Choroid plexus epithelial cell (primary cell): ENCODE results near the gene NT5C1B.

Source experiments
- DNase-seq: peaks from one replicate; pipeline ENCODE4 v3.0.0-alpha.2; 2010; ENCODE audit warnings: low read depth
- H3K4me3 ChIP-seq: 2 replicates; pipeline ENCODE4 v1.5.1; 2011; ENCODE audit warnings: low read depth, mild to moderate bottlenecking, control low read depth, low read length, moderate library complexity
- CTCF ChIP-seq: conservative IDR thresholded peaks from 2 replicates; pipeline ENCODE4 v1.5.1; 2011; ENCODE audit warnings: low read depth, mild to moderate bottlenecking, control low read depth, inconsistent platforms, low read length, moderate library complexity

Gene NT5C1B

DNA sequence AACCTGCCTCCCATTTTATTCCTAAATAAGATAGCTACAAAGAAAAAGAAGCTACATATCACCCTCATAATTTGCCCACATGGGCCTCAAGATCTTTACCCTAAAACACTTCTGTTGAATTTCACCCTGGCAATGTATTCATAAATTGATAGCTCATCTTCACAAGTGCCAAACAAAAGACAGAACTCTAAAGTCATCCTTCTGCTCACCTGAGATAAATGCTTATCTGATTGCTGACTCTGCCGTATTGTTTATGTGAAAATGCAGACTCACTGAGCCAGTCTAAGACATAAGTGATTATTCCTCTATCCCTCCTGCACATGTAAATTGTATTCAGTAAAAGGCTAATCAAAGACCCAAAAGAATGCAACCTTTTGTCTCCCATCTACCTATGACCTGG, 30.9 kb downstream of the NT5C1B start:
- no peak for DNase-seq
- no peak for TF ChIP-seq CTCF
- no peak overlapping the region for H3K4me3 ChIP-seq

GRCh38 chr2:18557121-18557520, 32.2 kb downstream of the NT5C1B start:
- H3K4me3 ChIP-seq, result no peak overlapping the region
- no peak for DNase-seq
- no peak for TF ChIP-seq CTCF

DNA sequence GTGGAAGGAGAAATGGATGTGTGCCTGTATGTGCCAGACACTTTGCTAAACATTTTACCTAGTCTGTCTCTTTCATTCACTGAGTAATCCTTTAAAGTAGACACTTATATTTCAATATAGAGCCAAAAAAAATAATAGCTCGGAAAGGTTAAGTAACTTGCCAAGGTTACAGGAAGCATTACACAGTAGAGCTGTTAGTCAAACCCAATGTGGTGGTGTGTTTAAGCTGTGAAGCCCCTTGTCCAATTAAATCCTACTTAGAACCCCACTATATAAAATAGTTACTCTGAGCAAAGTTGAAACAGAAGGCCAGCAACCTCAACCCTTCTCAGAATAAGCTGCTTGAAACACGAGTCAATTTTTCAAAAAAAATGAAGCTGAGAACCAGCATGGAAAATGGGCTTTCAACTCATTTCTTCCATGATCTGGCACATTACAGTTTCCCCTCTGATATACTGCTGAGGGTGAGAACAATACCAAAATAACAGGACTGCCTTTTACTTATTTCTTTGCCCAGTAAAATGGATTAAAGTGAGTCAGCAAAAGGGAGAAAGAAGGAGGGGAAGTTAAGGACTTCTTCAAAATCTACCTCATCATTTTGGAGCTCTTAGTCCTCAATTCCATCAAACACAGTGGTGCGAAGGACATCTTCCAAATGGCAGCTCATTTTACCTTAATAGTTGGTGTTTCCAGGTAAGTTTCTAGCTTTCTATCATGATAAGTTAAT, 36.9 kb downstream of the NT5C1B start:
- TF ChIP-seq CTCF, result no peak
- H3K4me3 ChIP-seq, result no peak overlapping the region
- DNase-seq, result peak; percentile 60

DNA sequence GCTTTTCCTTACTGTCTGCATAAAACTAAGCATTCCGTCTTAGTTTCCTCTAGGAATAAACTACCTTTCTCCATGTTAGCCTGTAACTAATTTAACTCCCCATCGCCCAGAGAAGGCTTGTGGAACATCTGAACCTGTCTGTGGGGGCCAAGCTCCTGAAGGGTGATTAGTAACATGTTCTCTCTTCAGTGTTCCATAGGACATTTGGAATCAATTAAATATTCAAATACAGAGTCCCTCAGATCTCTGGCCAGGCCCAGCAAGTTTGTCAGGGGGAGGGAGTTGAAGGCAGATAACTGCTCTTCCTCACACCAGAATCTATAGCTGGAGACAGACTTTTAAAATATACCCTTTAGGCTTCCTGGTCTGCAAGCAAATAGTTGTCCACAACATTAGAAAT, 37.7 kb downstream of the NT5C1B start:
- H3K4me3 ChIP-seq, result no peak overlapping the region
- no peak for DNase-seq
- TF ChIP-seq CTCF, result no peak

DNA sequence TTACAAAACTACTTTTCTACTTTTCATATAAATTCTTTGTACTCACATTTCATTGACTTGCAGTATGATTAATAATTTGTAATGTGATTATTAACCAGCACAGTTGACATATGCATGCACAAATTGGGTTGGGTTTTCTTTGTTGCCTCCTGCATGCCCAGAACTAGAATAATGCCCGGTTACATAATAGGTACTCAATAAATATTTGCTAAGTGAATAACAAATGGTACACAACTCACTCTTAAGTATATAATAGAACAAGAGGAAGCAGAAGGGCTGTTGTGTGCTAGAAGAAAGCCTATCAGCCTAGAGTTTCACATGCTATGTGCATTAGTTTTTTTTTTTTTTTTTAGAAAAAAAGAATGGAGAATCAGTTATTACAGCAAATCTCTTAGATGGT, 38.2 kb downstream of the NT5C1B start:
- DNase-seq, result no peak
- TF ChIP-seq CTCF, result no peak
- H3K4me3 ChIP-seq, result no peak overlapping the region

DNA sequence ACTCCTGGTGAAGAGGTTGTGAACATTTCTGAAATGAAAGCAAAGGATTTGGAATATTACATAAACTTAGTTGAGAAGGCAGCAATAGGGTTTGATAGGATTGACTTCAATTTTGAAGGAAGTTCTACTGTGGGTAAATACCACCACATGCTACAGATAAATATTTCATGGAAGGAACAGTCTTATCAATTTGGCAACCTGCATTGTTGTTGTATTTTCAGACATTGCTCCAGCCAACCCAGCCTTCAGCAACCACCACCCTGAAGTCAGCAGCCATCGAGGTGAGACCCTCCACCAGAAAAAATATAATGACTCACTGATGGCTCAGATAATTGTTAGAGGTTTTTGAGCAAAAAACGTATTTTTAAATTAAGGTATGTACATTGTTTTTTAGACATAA, 38.9 kb downstream of the NT5C1B start:
- no peak for DNase-seq
- no peak overlapping the region for H3K4me3 ChIP-seq
- no peak for TF ChIP-seq CTCF

DNA sequence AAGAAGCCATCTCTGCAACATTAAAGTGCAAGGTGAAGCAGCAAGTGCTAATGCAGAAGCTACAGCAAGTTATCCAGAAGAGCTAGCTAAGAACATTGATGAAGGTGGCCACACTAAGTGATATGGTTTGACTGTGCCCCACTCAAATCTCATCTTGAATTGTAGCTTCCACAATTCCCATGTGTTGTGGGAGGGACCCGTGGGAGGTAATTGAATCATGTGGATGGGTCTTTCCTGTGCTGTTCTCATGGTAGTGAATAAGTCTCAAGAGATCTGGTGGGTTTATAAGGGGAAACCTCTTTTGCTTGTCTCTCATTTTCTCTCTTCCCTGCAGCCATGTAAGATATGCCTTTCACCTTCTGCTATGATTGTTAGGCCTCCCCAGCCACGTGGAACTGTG, 40.3 kb downstream of the NT5C1B start:
- TF ChIP-seq CTCF, result no peak
- no peak overlapping the region for H3K4me3 ChIP-seq
- DNase-seq, result no peak
